ENCODE measurements around the gene CARD6.
"Not testable (repeated sequence)": the region's sequence is repeated elsewhere in the genome, so short reads cannot be mapped to it uniquely, and the experiment has no call there.

CARD6 gene

GRCh38 chr5:40828690-40829661 lies 12.2 kb upstream of the CARD6 start:
- no peak for DNase-seq (ENCODE audit: low read depth in 2 of 2)

- DNase-seq (ENCODE audit: low read depth in 2 of 2) = no peak
Observed at GRCh38 chr5:40829748-40830533, 11.2 kb upstream of the CARD6 start.

GRCh38 chr5:40831346-40832210 lies 9.6 kb upstream of the CARD6 start:
- DNase-seq (ENCODE audit: low read depth in 2 of 2) = no peak

GRCh38 chr5:40832345-40832744 lies 8.8 kb upstream of the CARD6 start:
- DNase-seq (ENCODE audit: low read depth in 2 of 2) = no peak

GRCh38 chr5:40833712-40834229 lies 7.4 kb upstream of the CARD6 start:
- DNase-seq (ENCODE audit: low read depth in 2 of 2) = no peak

- DNase-seq (ENCODE audit: low read depth in 2 of 2) = no peak
Observed at GRCh38 chr5:40834391-40834848, 6.7 kb upstream of the CARD6 start.

- DNase-seq (ENCODE audit: low read depth in 2 of 2) = peak; percentile 90
Observed at GRCh38 chr5:40834849-40835787, 6.0 kb upstream of the CARD6 start, which contains the start of gene RPL37. Gene RPL37, minus strand, starts transcription at chr5:40835222. Its CDS starts 37 bp downstream, at chr5:40835185.

GRCh38 chr5:40838086-40838485 lies 3.1 kb upstream of the CARD6 start:
- DNase-seq (ENCODE audit: low read depth in 2 of 2) = no peak

- DNase-seq (ENCODE audit: low read depth in 2 of 2) = no peak
Observed at GRCh38 chr5:40842351-40842750, 1.2 kb downstream of the CARD6 start.

- DNase-seq (ENCODE audit: low read depth in 2 of 2) = no peak
Observed at GRCh38 chr5:40844565-40844964, 3.4 kb downstream of the CARD6 start.

- no peak for DNase-seq (ENCODE audit: low read depth in 2 of 2)
Observed at GRCh38 chr5:40846371-40846770, 5.2 kb downstream of the CARD6 start.

GRCh38 chr5:40847525-40847924 lies 6.4 kb downstream of the CARD6 start:
- DNase-seq (ENCODE audit: low read depth in 2 of 2) = no peak

- no peak for DNase-seq (ENCODE audit: low read depth in 2 of 2)
Observed at GRCh38 chr5:40853632-40854192, 12.5 kb downstream of the CARD6 start.

GRCh38 chr5:40860711-40861110 lies 19.5 kb downstream of the CARD6 start:
- no peak for DNase-seq (ENCODE audit: low read depth in 2 of 2)

GRCh38 chr5:40865004-40865403 lies 23.8 kb downstream of the CARD6 start:
- DNase-seq (ENCODE audit: low read depth in 2 of 2) = not testable (repeated sequence)

- DNase-seq (ENCODE audit: low read depth in 2 of 2) = no peak
Observed at GRCh38 chr5:40866844-40867243, 25.7 kb downstream of the CARD6 start.

GRCh38 chr5:40869384-40869783 lies 28.2 kb downstream of the CARD6 start:
- no peak for DNase-seq (ENCODE audit: low read depth in 2 of 2)

- DNase-seq (ENCODE audit: low read depth in 2 of 2) = no peak
Observed at GRCh38 chr5:40871177-40871576, 30.0 kb downstream of the CARD6 start.

- DNase-seq (ENCODE audit: low read depth in 2 of 2) = not testable (repeated sequence)
Observed at GRCh38 chr5:40872253-40872652, 31.1 kb downstream of the CARD6 start.

All from stimulated activated CD4-positive, alpha-beta T cell treated with anti-CD3 and anti-CD28 coated beads, Interleukin-15, amount 100 ng/mL, for 48 hours (primary cell).